ENCODE measurements around the gene GRIP1.

Gene GRIP1

DNA sequence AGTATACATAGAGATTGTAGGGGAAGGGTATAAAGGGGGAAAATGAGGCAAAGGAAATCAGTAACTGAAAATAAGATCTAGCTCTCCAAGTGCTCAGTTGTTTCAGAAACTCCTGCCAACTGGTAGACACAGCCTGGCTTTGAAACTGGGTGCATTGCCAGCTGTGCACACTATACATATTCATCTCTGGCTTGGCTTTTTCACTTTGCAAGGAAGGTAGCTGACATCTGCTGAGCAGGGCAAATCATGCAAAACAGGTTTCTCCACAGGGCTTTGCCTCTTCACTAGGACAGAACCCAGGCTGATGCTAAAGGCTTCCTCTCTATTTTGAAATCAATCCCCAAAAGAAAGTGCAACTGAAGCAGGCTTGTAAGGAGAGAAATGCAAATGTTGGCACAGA is 275.1 kb downstream of the GRIP1 start:
- in situ Hi-C loops (cut with MboI; ENCODE audit: low sequenced_read_pairs), result no loop called here

GRCh38 chr12:66399911-66400306 is 279.0 kb downstream of the GRIP1 start:
- in situ Hi-C loops (cut with MboI; ENCODE audit: low sequenced_read_pairs), result no loop called here

DNA sequence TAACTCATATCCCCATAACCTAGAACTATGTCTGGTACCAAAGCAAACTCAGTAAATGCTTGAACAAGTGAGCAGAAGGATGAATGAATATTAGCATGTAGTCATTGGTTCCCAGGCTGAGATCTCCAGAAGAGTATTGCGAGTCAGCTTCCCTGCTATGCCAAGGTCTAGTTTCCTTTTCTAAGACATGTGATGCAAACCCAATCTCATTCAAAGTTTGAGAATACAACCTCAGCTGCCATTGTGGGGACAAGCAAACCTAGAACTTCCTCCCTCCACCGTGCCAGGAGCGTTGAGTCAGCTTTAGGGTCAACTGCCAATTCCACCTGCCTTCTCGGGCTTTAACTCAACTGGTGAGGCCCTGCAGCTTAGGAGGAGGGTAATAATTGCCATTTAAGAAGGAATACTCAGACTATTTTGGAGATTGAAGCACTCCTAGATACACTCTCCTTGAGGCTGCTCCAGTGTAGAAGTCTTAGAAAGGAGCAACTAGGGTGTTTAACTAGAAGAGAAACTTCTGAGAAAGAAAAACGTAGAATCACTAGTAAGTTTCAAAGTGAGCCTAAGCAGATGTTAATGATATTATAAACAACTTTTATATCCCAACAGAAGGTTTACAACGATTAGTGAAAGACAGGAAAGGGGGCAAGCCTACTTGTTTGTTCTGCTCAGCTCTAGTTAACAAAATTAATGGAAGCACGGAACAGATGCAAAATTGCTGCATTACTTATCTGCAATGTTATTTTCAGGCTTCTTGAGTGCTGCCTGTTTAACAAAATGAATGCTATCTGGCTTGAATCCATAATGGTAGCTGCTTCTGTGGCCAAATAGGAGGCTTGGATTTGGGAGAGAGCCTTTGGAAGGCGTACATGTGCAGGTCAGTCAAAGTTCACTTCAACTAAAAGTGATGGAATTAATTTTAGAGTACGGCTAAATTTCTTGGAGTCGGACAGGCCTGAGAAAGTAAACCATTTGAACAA is 279.7 kb downstream of the GRIP1 start:
- in situ Hi-C loops (cut with MboI; ENCODE audit: low sequenced_read_pairs), result no loop called here

GRCh38 chr12:66397574-66398290 is 281.1 kb downstream of the GRIP1 start:
- in situ Hi-C loops (cut with MboI; ENCODE audit: low sequenced_read_pairs), result no loop called here

GRCh38 chr12:66393890-66394289 is 285.0 kb downstream of the GRIP1 start:
- in situ Hi-C loops (cut with MboI; ENCODE audit: low sequenced_read_pairs), result no loop called here

GRCh38 chr12:66392266-66392915 is 286.5 kb downstream of the GRIP1 start:
- in situ Hi-C loops (cut with MboI; ENCODE audit: low sequenced_read_pairs), result no loop called here

GRCh38 chr12:66388517-66388916 is 290.4 kb downstream of the GRIP1 start:
- in situ Hi-C loops (cut with MboI; ENCODE audit: low sequenced_read_pairs), result no loop called here

DNA sequence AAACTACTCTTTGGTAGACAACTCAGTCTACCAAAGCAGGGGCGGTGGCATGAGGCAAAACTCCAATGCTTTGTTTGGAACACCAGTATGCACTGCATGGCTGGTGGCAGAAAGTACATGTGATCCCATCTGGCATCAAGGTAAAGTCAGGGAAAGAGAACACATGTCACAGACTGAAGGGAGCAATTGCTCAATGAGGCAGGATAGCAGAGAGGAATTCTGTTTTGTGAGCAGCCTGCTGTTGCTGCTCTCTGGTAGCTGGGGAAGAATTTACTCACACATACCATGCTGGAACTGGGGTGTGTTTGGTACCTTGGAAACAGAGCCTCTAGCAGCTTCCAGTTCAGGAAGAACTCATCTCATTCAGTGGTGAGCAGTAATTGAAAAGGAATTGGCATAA is 291.8 kb downstream of the GRIP1 start:
- in situ Hi-C loops (cut with MboI; ENCODE audit: low sequenced_read_pairs), result no loop called here

GRCh38 chr12:66380769-66381535 is 297.9 kb downstream of the GRIP1 start:
- in situ Hi-C loops (cut with MboI; ENCODE audit: low sequenced_read_pairs), result no loop called here

DNA sequence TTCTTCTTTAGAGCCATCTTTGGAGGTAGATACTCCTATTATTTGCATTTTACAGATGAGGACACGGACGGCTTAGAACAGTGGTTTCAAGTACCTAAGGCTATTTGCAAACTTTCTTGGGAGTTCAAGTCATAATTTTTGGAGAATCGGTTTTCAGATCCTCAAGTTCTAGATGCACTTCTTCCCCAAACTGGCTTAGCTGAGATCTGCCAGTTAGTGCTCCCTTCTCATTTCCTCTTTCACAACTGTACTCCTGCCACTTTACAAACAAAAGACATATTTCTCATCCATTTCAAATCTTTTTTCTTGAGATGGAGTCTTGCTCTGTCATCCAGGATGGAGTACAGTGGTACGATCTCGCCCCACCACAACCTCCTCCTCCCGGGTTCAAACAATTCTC is 299.3 kb downstream of the GRIP1 start:
- in situ Hi-C loops (cut with MboI; ENCODE audit: low sequenced_read_pairs), result no loop called here

DNA sequence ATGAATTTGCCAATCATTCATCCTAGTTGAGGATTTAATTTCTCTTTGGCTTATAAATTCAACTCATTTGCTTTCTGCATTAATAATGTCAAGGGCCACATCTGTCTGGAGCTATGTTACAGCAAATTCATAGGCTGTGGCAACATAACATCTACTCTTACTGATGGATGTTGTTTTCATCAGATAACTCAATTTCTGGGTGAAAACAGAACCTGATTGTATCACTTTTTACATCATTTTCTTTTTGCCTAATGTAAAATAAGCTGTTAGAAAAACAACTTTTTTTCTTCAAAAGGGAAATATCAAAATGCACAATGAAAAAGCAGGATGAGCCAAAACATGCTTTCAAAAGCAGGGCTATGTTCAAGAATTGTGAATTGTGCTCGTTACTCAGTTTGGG is 303.3 kb downstream of the GRIP1 start:
- in situ Hi-C loops (cut with MboI; ENCODE audit: low sequenced_read_pairs), result no loop called here

DNA sequence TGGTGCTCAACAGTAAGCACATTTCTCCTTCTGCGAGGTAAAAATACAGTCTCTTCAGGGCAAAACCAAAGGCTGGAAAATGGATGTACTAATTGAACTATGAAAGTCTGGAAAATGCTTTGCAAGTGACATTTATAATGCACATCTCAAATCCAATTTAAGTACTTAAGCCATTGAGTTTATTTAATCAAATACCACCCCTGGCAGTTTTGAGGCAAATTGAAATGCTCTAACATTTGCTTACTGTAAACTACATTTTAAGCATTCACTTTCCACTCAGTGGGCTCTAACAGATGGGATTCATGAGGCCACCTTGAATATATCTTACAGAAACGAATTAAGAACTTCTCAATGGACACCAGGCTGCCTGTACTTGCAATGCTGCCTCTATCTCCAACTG is 306.9 kb downstream of the GRIP1 start:
- in situ Hi-C loops (cut with MboI; ENCODE audit: low sequenced_read_pairs), result no loop called here

DNA sequence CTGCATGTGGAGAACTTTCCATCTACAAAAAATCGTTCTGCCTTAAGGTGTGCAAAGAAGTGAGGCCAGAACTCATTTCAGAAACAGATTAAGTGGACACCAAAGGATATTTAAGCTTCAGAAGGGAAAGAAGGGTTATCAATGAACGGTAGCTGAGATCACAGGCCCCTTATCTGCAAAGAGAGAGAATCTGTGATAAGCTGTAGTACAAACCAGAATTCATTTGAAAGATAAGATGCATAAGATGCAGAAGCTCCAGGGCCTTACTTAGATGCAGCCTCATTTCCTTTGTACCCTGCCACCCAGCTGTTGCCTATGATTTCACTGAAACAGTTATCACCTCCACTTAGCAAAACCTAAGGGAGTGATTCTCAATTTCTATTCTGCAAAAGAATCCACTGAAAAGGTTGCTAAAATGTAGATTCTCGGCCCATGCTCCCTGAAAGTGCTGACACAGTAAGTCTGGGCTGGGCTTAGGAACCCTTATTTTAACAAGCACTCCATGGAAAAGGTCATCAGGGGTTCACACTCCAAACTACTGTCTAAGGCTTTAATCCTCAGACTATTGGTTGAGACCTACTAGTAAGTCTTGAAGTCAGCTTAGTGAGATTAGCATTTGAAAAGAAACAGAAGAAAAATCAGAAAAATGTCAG is 311.7 kb downstream of the GRIP1 start:
- in situ Hi-C loops (cut with MboI; ENCODE audit: low sequenced_read_pairs), result no loop called here

GRCh38 chr12:66365718-66366490 is 313.0 kb downstream of the GRIP1 start:
- in situ Hi-C loops (cut with MboI; ENCODE audit: low sequenced_read_pairs), result no loop called here

DNA sequence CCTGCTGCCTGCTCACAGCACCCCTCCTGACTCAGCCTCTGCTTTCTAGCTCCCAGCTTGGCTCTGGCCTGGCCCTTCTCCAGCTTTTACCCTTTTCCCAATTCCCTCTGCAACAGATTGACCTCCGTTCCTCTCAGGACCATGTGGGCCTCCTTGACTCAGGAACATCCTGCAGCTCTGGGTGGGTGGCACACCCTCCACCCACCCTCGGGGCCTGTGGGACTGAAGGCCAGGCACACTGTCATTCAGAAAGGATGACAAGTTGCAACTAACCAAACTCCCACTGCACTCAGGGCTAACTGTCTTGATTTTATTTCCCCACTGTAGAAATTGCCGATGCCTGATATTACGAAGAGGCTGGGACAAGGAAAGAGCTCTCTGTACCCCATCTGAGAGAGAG is 317.2 kb downstream of the GRIP1 start:
- in situ Hi-C loops (cut with MboI; ENCODE audit: low sequenced_read_pairs), result no loop called here

DNA sequence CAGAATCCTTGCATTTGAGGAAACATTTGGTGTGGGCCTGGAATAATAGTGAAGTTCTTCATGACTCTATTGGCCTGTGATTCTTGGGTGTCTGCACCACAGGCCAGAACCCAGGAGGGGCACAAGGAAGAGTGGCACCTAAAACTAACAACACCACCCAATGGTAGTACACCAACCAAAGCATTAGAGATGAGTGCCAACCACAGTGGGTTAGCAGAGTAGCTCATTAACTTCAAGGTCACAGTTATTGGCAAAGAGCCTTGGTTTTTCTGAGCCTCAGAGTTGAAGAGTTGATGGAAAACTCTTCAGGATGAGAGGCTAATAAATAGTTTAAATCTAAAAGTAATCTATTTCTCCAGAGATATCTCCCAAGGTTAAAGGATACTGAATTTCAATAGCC is 319.6 kb downstream of the GRIP1 start:
- in situ Hi-C loops (cut with MboI; ENCODE audit: low sequenced_read_pairs), result no loop called here

DNA sequence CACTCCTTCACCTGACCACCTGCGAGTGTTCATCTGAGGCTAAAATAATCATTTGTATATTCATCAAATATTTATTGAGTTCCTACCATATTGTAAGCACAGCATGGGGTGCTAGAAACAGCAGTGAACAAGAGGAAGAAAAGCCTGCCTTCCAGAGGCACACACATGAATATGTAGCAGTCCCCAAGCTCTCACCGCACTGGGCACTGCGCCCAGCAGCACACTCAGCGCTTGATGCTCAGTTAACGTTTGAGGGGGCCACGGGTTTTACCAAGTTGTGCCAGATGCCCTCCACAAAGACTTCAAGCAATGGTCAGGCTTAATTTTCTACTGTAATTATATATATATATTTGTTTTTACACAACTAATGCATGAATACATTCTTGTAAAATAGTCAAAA is 324.6 kb downstream of the GRIP1 start:
- in situ Hi-C loops (cut with MboI; ENCODE audit: low sequenced_read_pairs), result no loop called here

- in situ Hi-C loops (cut with MboI; ENCODE audit: low sequenced_read_pairs), result no loop called here
Measured at GRCh38 chr12:66352899-66353298, 326.0 kb downstream of the GRIP1 start.

DNA sequence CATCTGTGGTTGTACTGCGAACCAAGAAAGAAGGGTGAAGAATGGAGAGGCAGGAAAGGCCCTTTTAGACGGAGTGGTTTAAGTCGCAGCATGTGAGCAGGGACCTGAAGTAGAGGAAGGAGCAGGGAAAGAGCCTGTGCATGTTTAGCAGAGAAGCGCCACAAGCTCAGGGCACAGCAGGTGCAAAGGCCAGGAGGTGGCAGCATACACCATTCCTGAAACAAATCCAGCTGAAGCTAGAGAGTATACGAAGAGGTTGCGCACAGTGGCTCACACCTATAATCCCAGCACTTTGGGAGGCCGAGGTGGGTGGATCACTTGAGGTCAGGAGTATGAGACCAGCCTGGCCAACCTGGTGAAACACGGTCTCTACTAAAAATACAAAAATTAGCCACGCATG is 326.7 kb downstream of the GRIP1 start:
- in situ Hi-C loops (cut with MboI; ENCODE audit: low sequenced_read_pairs), result no loop called here

- in situ Hi-C loops (cut with MboI; ENCODE audit: low sequenced_read_pairs), result no loop called here
Measured at GRCh38 chr12:66351301-66351700, 327.6 kb downstream of the GRIP1 start.
